Stimulated activated CD4-positive, alpha-beta T cell treated with anti-CD3 and anti-CD28 coated beads, Interleukin-4, amount 100 ng/mL, for 4 hours (primary cell): ENCODE results near the gene LMLN.
"Not testable (repeated sequence)": the region's sequence is repeated elsewhere in the genome, so short reads cannot be mapped to it uniquely, and the experiment has no call there.

Experiments
- DNase-seq, 2 experiments: peaks; one replicate each; pipeline ENCODE4 v3.0.0-alpha.2; 2020

The LMLN gene

DNA sequence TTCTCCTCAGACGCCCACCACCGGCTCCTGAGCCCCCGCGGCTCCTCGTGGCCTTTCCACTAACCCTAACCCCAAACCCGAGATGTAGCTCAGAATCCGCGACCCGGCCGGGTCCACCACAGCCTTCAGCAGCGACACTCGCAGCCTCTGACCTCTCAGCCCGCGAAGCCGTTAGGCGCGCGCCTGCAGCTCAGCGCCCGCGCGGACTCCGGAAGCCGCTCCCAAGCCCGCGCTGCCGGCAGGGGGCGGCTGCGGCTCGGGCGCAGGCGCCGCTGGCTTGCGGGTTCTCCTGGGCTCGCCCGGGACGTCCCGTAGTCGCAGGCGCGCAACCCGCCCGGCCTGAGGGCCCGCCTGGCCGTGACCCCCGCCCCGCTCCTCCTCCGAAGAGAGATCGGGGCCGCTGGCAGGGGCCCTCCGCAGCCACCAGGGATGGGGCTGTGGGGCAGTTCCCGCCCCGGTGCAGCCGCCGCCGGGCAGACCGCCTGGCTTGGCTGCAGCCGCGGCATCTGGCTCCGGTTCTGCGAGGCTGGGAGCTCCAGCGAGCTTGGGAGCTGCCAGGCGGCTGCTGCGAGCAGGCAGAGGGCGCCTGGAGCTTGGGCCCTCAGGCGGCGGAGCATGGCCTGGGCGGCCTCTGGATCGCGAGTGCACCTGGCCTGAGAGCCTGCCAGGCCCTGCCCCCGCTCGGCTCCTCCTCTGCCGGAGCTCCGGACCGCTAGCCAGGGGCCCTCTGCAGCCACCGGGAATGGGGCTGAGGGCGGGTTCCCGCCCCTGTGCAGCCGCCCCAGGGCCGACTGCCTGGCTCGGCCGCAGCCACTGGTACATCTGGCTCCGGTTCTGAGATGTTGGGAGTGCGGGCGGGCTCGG lies 120.7 kb downstream of the LMLN start:
- DNase-seq = peak; percentile 61 to 76

DNA sequence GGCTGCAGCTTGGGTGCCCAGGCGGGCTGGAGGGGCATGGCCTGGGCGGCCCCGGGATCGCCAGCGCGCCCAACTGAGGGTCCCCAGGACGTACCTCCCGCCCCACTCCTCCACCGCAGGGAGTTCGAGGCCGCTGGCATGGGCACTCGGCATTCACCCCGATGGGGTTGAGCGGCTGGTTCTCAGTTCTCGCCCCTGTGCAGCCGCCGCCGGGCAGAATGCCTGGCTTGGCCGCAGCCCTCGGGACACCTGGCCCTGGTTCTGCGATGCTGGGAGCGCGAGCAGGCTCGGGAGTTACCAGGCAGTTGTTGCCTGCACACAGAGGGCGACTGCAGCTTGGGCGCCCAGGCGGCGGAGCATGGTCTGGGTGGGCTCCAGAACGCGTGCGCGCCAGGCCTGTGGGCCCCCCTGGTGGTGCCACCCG lies 121.4 kb downstream of the LMLN start:
- DNase-seq = no peak

DNA sequence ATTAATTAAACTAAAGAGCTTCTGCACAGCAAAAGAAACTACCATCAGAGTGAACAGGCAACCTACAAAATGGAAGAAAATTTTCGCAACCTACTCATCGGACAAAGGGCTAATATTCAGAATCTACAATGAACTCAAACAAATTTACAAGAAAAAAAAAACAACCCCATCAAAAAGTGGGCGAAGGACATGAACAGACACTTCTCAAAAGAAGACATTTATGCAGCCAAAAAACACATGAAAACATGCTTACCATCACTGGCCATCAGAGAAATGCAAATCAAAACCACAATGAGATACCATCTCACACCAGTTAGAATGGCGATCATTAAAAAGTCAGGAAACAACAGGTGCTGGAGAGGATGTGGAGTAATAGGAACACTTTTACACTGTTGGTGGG lies 122.2 kb downstream of the LMLN start:
- not testable (repeated sequence) for DNase-seq

DNA sequence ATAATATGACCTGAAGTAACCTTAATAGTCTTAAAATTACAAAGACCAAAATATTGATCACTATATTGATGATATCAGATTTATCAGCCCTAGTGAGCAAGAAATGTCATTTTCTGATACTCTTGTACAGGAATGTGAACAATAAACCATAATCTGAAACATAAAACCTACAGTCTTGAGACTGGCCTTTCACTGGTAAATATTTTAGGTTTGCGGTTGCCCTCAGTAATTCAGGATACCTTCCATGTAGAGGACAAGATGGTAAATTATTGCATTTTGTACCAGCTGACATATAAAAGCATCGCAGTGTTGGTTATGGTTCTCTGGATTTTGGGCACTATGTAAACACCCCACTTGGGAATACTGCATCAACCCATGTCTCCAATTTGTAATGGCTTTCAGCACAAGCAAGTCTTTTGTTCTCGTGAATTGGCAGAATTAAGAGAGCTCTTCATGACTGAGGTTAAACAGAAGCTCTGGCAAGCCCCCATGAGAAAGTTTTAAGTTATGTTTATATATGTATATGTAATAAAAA lies 128.5 kb downstream of the LMLN start:
- no peak for DNase-seq

DNA sequence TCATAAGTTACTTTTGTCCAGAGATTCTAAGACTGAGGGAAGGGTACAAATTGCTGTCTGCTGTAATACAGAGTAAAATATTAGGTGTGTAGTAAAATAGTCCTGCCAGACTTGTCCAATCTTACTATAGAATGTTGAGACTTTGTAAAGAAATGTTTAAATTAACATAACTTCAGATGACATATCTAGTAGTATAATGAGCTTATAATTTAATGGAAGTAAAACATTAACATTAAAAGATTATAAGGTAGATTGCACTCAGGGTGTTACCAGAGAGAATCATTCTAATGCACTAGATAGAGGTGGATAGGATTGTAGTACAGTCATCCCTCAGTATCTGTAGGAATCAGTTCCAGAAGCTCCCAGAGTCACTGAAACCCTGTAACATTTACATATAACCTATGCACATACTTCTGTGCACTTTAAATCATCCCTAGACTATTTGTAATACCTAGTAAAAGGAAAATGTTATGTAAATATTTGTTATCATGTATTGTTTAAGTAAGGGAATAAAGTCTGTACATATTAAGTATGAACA lies 130.8 kb downstream of the LMLN start:
- DNase-seq = no peak

DNA sequence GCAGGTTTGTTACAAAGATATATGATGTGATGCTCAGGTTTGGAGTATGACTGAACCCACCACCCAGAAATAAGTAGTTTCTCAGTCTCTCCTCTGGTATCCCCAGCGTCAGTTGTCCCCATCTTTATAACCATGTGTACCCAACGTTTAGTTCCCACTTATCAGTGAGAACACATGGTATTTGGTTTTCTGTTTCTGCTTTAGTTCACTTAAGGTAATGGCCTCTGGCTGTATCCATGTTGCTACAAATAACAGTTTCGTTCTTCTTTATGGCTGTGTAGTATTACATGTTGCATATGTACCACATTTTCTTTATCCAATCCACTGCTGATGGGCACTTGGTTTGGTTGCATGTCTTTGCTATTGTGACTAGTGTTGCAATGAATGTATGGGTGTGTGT lies 132.3 kb downstream of the LMLN start:
- no peak for DNase-seq

DNA sequence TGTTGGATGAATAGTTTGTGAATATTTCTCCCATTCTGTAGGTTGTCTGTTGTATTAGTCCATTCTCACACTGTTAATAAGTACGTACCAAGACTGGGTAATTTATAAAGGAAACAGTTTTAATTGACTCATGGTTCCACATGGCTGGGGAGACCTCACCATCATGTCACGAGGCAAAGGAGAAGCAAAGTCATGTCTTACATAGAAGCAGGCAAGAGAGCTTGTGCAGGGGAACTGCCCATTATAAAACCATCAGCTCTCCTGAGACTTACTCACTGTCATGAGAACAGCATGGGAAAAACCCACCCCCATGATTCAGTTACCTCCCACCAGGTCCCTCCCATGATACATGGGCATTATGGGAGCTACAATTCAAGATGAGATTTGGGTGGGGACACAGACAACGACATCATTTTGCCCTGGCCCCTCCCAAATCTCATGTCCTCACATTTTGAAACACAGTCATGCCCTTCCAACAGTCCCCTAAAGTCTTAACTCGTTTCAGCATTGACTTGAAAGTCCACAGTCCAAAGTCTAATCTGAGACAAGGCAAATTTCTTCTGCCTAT lies 133.2 kb downstream of the LMLN start:
- no peak for DNase-seq
